Suppressor macrophage treated with lipopolysaccharide for 1 hour (primary cell): Measurements from ENCODE around the gene MMP1.
A peak's percentile ranks its signal among the peaks of the same experiment; 100 is the strongest.
"Not testable (repeated sequence)": the region's sequence is repeated elsewhere in the genome, so short reads cannot be mapped to it uniquely, and the experiment has no call there.

ENCODE experiments used
- DNase-seq, 3 donors: peaks; one replicate each; pipeline ENCODE4 v3.0.0-alpha.2; 2020 to 2022

Gene MMP1

DNA sequence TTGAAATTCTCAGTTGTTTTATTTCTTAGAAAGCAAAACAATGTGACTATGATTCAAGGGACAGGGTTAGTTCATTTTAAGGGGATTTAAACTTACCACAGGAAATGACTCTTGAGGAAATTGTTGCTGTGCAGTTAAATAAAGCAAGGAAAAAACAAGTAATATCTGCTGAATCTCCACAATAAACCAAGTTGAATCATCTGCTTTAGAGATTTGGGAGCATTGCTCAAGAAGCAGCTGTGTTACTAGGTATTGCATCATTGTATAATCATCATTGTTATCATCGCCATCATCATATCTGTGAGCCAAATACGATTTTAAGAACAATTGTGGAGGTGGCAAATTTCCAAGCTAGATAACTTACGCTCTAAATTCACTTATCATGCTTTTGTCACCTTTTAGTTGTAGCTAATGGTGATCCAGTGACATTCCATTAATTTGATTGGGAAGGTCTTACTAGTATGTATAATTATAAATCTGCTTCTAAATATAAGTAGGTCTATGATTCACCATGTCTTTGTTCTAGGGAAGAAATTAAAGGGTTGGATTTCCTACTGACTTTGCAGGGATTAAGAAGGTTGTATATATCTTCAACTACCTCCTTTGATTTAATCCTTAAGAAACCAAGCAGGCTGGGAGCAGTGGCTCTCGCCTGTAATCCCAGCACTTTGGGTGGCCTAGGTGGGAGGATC lies 37.5 kb downstream of the MMP1 start:
- DNase-seq: peak; percentile 79 to 98 (median 96)

GRCh38 chr11:102757823-102758549 lies 40.0 kb downstream of the MMP1 start:
- peak; percentile 88 to 99 (median 98) for DNase-seq

DNA sequence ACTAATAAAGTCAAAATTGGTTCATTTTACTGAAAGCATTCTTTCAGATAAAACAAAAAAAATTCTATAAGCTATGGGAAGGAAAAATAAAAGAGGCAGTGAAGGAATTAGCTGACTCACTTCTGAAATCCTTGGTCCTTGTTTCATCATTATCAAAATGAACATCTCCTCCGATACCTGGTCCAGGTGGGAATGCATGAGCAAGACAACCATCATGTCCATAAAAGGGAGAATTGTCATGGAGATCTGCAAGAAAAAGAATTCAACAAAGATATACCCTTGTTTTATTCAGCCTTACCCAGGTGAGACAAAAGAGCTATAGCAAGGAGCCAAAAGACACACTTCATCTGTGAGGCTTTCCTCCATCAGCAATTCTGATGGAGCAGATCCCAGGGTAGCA lies 44.7 kb downstream of the MMP1 start:
- DNase-seq: no peak

GRCh38 chr11:102751673-102752072 lies 46.3 kb downstream of the MMP1 start:
- DNase-seq: no peak

GRCh38 chr11:102749101-102749722 lies 48.7 kb downstream of the MMP1 start:
- DNase-seq: peak; percentile 27 to 52 (median 37)

DNA sequence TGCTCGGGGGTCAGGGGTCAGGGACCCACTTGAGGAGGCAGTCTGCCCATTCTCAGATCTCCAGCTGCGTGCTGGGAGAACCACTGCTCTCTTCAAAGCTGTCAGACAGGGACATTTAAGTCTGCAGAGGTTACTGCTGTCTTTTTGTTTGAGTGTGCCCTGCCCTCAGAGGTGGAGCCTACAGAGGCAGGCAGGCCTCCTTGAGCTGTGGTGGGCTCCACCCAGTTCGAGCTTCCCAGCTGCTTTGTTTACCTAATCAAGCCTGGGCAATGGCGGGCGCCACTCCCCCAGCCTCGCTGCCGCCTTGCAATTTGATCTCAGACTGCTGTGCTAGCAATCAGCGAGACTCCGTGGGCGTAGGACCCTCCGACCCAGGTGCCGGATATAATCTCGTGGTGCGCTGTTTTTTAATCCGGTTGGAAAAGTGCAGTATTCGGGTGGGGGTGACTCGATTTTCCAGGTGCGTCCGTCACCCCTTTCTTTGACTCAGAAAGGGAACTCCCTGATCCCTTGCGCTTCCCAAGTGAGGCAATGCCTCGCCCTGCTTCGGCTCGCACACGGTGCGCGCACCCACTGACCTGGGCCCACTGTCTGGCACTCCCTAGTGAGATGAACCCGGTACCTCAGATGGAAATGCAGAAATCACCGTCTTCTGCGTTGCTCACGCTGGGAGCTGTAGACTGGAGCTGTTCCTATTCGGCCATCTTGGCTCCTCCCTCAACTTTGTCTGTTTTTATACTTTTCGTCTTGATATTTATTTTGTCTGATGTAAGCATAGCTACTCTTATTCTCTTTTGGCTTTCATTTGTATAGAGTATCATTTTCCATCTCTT lies 51.0 kb downstream of the MMP1 start:
- not testable (repeated sequence) for DNase-seq
